GM18868 (cell line): Measurements from ENCODE around the gene SNRNP25.

Experiments
- ATAC-seq: cut with Tn5 transposase; IDR thresholded peaks from one replicate; pipeline ENCODE4 v1.9.1; 2021; ENCODE audit warnings: mild to moderate bottlenecking, moderate library complexity; ENCODE audit not compliant: unreplicated experiment

The SNRNP25 gene

GRCh38 chr16:62283-62967 is 8.8 kb downstream of the SNRNP25 start:
- no peak for ATAC-seq

DNA sequence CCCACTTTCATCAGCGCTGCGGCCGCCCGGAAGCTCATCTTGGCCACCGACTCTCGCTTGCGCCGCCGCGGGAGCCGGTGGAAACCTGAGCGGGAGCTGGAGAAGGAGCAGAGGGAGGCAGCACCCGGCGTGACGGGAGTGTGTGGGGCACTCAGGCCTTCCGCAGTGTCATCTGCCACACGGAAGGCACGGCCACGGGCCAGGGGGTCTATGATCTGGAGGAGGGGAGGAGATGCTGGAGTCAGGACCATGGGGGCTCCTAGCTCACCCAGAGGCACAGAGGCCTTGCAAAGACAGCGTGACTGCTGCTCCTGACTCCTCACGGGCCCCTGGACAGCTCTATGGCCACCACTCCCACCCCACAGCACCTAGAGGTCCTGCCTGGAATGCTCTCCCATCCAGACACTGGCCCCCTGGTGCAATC is 9.4 kb downstream of the SNRNP25 start:
- ATAC-seq: no peak

DNA sequence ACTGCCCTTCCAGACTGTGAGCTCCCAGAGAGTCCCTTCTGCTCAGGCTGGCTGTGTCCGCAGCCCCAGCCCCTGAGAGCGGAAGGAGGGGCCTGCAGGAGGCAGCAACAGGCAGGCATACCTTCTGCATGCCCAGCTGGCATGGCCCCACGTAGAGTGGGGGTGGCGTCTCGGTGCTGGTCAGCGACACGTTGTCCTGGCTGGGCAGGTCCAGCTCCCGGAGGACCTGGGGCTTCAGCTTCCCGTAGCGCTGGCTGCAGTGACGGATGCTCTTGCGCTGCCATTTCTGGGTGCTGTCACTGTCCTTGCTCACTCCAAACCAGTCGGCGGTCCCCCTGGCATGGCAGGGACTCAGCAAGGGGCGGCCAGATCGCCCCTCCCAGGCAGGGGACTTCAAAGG is 9.8 kb downstream of the SNRNP25 start:
- no peak for ATAC-seq

- ATAC-seq: no peak
Observed at GRCh38 chr16:63998-64913, 10.6 kb downstream of the SNRNP25 start.

- ATAC-seq: no peak
Observed at GRCh38 chr16:64914-65255, 11.3 kb downstream of the SNRNP25 start.

GRCh38 chr16:65745-66144 is 12.1 kb downstream of the SNRNP25 start:
- peak; percentile 54 for ATAC-seq

DNA sequence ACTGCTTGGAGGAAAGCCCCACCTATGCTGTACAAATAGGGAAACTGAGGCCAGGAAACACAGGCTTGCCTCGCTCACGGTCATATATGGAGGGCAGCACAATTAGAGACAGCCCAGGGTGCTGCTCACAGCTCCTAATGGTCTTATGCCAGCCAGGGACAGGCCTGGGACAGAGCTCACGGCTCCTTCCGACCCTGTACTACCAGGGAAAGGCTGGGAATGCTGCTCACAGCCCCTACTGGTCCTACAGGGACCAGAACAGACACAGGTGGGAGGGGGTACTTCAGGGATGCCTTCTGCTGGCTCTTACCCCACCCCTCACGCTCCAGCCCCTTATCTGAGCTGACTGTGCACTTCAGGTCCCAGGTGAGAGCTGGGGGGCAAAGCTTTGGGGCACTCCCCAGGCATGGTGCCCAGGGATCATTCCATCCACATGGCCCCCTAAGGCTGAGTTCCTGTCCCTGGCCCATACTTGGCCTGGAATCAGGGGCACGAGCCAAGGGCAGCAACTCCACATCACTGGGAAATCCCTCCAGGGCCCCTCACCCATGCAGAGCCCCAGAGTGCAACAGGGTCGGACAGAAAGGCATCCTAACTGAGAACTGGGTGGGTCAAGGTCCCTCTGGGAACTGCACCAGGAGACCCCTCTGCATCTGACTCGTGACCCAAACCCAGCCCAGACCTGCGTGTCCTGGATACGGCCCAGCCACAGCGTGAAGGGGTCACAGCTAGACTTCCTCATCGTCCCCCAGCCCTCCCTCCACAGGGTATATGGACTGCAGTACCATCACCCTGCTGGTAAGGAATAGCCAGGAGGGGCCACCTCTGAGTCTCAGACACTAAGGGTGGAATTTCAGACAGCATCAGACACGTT is 12.9 kb downstream of the SNRNP25 start:
- no peak for ATAC-seq

DNA sequence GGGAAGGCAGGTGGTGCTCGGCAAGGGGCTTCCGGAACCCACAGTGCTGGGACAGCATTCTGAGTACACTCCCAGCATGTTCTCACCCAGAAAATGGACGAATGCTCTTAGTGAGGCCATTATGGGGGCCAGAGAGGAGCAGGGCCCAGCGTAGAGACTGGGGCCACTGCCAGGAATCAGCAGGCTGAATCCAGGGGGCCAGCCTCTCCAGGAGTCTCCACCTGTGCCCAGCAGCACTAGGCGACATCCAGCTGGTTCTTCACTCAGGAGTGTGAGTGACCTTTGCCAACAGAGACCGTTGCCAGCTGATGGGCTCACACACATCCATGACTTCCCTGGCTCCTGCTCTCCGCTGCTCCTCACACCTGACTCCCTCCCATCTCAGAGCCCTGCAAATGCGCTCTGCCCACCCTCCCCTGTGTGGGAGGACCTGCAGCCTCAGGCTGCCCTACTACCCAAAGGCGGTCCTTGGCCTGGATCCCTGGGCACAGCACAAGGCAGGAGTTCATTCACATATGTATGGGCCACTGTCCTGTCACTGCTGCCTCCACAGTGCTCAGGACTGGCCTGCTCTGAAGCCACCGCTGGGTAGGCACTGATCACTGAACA is 13.7 kb downstream of the SNRNP25 start:
- no peak for ATAC-seq

GRCh38 chr16:67884-68789 is 14.5 kb downstream of the SNRNP25 start:
- no peak for ATAC-seq

- no peak for ATAC-seq
Observed at GRCh38 chr16:69181-69580, 15.6 kb downstream of the SNRNP25 start.

- ATAC-seq: no peak
Observed at GRCh38 chr16:71210-71539, 17.5 kb downstream of the SNRNP25 start.

GRCh38 chr16:71540-72401 is 18.1 kb downstream of the SNRNP25 start:
- no peak for ATAC-seq

DNA sequence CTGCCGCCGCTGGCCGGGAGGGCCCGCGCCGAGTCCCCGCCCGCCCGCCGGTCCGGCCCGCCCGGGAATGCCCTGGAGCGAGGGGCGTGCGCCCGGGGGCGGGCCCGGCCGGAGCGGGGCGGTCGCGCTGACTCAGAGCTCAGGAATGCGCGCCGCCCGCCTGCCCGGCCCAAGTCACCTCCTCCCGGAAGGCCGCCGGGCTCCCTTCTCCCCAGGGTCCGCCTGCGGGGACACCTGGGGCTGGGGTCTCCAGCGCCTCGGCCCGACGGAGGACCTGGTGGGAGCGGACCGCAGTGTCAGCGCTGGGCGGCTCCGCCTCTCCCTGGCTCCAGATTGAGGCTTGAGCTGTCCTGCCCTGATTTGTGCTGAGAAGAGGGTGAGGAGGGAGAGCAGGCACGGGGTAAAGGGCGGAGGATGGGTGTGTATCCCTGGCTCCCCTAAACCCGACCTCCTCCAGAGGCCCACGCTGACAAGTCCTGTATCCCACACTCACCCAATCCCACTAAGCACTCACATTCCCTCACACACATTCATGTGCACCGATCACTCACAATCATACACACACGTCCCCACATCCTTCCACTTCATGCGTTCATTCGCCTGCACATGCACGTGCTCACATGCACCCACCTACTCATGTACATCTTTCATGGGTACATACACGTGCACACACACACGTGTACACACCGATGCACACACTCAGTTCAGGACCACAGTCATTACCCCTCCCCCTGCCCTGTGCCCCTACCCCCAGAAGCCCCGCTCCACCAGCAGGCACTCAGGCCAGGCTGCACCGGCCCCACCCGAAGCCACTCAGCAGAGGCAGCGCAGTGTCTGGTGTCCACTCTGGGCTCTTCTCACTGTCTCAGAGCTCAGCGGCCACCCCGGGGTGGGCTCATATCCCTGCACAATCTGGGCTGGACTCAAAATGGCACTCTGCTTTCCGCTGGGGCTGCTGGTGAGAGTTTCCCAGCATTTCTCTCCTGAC is 19.2 kb downstream of the SNRNP25 start, which contains the start of gene RHBDF1:
Gene RHBDF1 (minus strand): TSS at position 71 of the 988 bp plus-strand sequence. CDS start 7,616 bp downstream, outside the sequence.
- ATAC-seq: no peak

GRCh38 chr16:74051-74746 is 20.6 kb downstream of the SNRNP25 start:
- no peak for ATAC-seq

- ATAC-seq: no peak
Observed at GRCh38 chr16:74747-75334, 21.2 kb downstream of the SNRNP25 start.

GRCh38 chr16:75580-76501 is 22.2 kb downstream of the SNRNP25 start:
- ATAC-seq: no peak
